CD14-positive monocyte (primary cell): Measurements from ENCODE around the gene KLHL40. TPM values are rescaled to one million over a fixed set of nuclear protein-coding genes. Genes with fewer than 3 reads are reported as not detected.

Experiments
- DNase-seq, 3 donors: peaks; one replicate each; pipeline ENCODE4 v3.0.0-alpha.2; 2011 to 2022
- H2AFZ ChIP-seq: 2 replicates; pipeline ENCODE4 v1.6.0; 2012; ENCODE audit warnings: mild to moderate bottlenecking, low read depth, low read length, inconsistent platforms; ENCODE audit not compliant: insufficient read depth, poor library complexity, severe bottlenecking
- H3K27ac ChIP-seq, 2 donors: 1 replicate in 1 of 2; 2 replicates in 1 of 2; pipeline ENCODE4 v1.5.1; 2012 to 2013; ENCODE audit warnings: low read length in 2 of 2, control low read depth in 1 of 2, inconsistent platforms in 1 of 2, low read depth in 1 of 2, mild to moderate bottlenecking in 1 of 2
- H3K27me3 ChIP-seq, 2 donors: one replicate each; pipeline versions ENCODE4 v1.6.0 to v1.6.1; 2011 to 2013; ENCODE audit warnings: low read length in 2 of 2; ENCODE audit not compliant: control insufficient read depth in 2 of 2, insufficient read depth in 2 of 2
- H3K36me3 ChIP-seq, 2 donors: replicated peaks in 1 of 2; 1 replicate in 1 of 2; 2 replicates in 1 of 2; pipeline versions ENCODE4 v1.5.1 to v1.6.1; 2012 to 2013; ENCODE audit warnings: low read length in 2 of 2, control low read depth in 1 of 2, inconsistent platforms in 1 of 2, mild to moderate bottlenecking in 1 of 2; ENCODE audit not compliant: insufficient read depth in 2 of 2, control insufficient read depth in 1 of 2
- H3K4me1 ChIP-seq, 2 donors: 1 replicate in 1 of 2; 2 replicates in 1 of 2; pipeline versions ENCODE4 v1.5.1 to v1.6.1; 2012 to 2013; ENCODE audit warnings: low read length in 2 of 2, control low read depth in 1 of 2, inconsistent platforms in 1 of 2, mild to moderate bottlenecking in 1 of 2, moderate library complexity in 1 of 2; ENCODE audit not compliant: insufficient read depth in 2 of 2, control insufficient read depth in 1 of 2
- H3K4me2 ChIP-seq: replicated peaks from 2 replicates; pipeline ENCODE3; 2012; ENCODE audit warnings: low read length, moderate library complexity, mild to moderate bottlenecking; ENCODE audit not compliant: poor library complexity, severe bottlenecking; ENCODE audit errors: extremely low read depth
- H3K4me3 ChIP-seq, 3 experiments: fragments of 200-600 bp in 1 of 3; sonication (generic) in 1 of 3; replicated peaks in 1 of 3; 1 replicate in 2 of 3; 2 replicates in 1 of 3; pipeline ENCODE4 v1.5.1; 2011 to 2013; ENCODE audit warnings: low read length in 3 of 3, mild to moderate bottlenecking in 3 of 3, control low read depth in 2 of 3, low read depth in 2 of 3, inconsistent platforms in 1 of 3, moderate library complexity in 1 of 3
- H3K79me2 ChIP-seq: 2 replicates; pipeline ENCODE4 v1.6.0; 2012; ENCODE audit warnings: mild to moderate bottlenecking, control low read depth, inconsistent platforms, low read length, moderate library complexity; ENCODE audit not compliant: insufficient read depth
- H3K9ac ChIP-seq: 2 replicates; pipeline ENCODE4 v1.6.0; 2017; ENCODE audit warnings: low read length, mild to moderate bottlenecking; ENCODE audit not compliant: insufficient read depth, poor library complexity, severe bottlenecking
- H3K9me3 ChIP-seq, 2 donors: replicated peaks in 1 of 2; 1 replicate in 1 of 2; 2 replicates in 1 of 2; pipeline versions ENCODE4 v1.5.1 to v1.6.1; 2012 to 2013; ENCODE audit warnings: low read length in 2 of 2, control low read depth in 1 of 2; ENCODE audit not compliant: control insufficient read depth in 1 of 2, insufficient read depth in 1 of 2
- H4K20me1 ChIP-seq: 2 replicates; pipeline ENCODE4 v1.6.0; 2012; ENCODE audit warnings: mild to moderate bottlenecking, low read length, control low read depth, moderate library complexity; ENCODE audit not compliant: insufficient read depth
- H3K27ac Mint-ChIP-seq, 7 donors: one replicate each; pipeline ENCODE4 v1.8.0; 2020; ENCODE audit warnings: mild to moderate bottlenecking in 7 of 7, mixed read lengths in 7 of 7, moderate library complexity in 6 of 7, inconsistent platforms in 2 of 7
- H3K27me3 Mint-ChIP-seq, 3 donors: one replicate each; pipeline ENCODE4 v1.8.0; 2021 to 2022; ENCODE audit warnings: low read depth in 3 of 3, mild to moderate bottlenecking in 3 of 3, mixed read lengths in 3 of 3, moderate library complexity in 3 of 3, inconsistent platforms in 1 of 3
- H3K36me3 Mint-ChIP-seq, 2 donors: one replicate each; pipeline ENCODE4 v1.8.0; 2020; ENCODE audit warnings: mixed read lengths in 2 of 2, inconsistent platforms in 1 of 2, mild to moderate bottlenecking in 1 of 2
- H3K4me1 Mint-ChIP-seq: one replicate; pipeline ENCODE4 v1.8.0; 2020; ENCODE audit warnings: mild to moderate bottlenecking, mixed read lengths
- H3K4me3 Mint-ChIP-seq, 2 donors: one replicate each; pipeline ENCODE4 v1.8.0; 2020; ENCODE audit warnings: mild to moderate bottlenecking in 2 of 2, mixed read lengths in 2 of 2, moderate library complexity in 1 of 2
- H3K9me3 Mint-ChIP-seq, 7 donors: one replicate each; pipeline ENCODE4 v1.8.0; 2020 to 2022; ENCODE audit warnings: mixed read lengths in 7 of 7, mild to moderate bottlenecking in 6 of 7, moderate library complexity in 6 of 7, inconsistent platforms in 2 of 7
- CTCF ChIP-seq: fragments of 200-600 bp; IDR thresholded peaks from one replicate; pipeline ENCODE4 v1.8.0; 2022; ENCODE audit warnings: antibody characterized with exemption, mild to moderate bottlenecking
- WGBS: methylation state at CpG from one replicate; pipeline ENCODE4 v1.1.5; 2013; ENCODE audit warnings: missing lambda C conversion rate; ENCODE audit not compliant: insufficient coverage; 5-methylcytosine and 5-hydroxymethylcytosine counted together
- intact Hi-C, 2 donors: fragments of 100-400 bp; cut with micrococcal nuclease; formaldehyde crosslinking; loops; one replicate each; pipeline versions ENCODE4 v1.15.0 to v1.15.1; 2023
- polyA plus RNA-seq, 3 donors: library from polyadenylated mRNA; depleted of rRNA in 1 of 3; unstranded in 2 of 3; stranded (reverse) in 1 of 3; fragments of 300-500 nt in 2 of 3; fragments of >200 nt in 1 of 3; fragmentation: Illumina TruSeq in 2 of 3; gene quantifications; 1 replicate in 2 of 3; 2 replicates in 1 of 3; pipeline ENCODE4 v1.2.3, GENCODE V29; 2012 to 2021

The KLHL40 gene
- polyA plus RNA-seq, 3 donors = not detected

GRCh38 chr3:42655980-42656679 lies 29.2 kb upstream of the KLHL40 start:
- 74% methylated on average over 5 of the region's 6 CpGs for WGBS
- H3K27ac Mint-ChIP-seq = peak overlapping the region in 2 of 7 donors; percentile 6 to 42
- peaks cover 13 to 31% of the 10 kb centered on the region in 2 donors for H3K36me3 Mint-ChIP-seq
- H3K4me1 Mint-ChIP-seq = peaks cover 58% of the 10 kb centered on the region
- intact Hi-C loops = loop anchor here in 1 of 2 donors (10.0 kb wide), 1 partner anchor 71 kb away; the partner anchor contains the start of gene SEC22C
- Histone ChIP-seq H3K4me2 (peak overlapping the region; percentile 80), H3K4me3 (peak overlapping the region in 1 of 3 experiments; percentile 92), H3K9ac (no peak overlapping the region), H3K79me2 (peaks cover 56% of the 10 kb centered on the region), H4K20me1 (peaks cover 49% of the 10 kb centered on the region), H2AFZ (no peak overlapping the region), H3K27ac (peak overlapping the region in 1 of 2 donors; percentile 63), H3K9me3 (no peaks in the 10 kb centered on the region), H3K4me1 (peaks cover 50 to 67% of the 10 kb centered on the region in 2 donors), H3K36me3 (peaks cover 5 to 23% of the 10 kb centered on the region in 2 donors), H3K27me3 (no peaks in the 10 kb centered on the region)
- peak overlapping the region in 1 of 2 donors; percentile 30 for H3K4me3 Mint-ChIP-seq
- H3K9me3 Mint-ChIP-seq = peaks cover 0 to 3% (median 0%) of the 10 kb centered on the region in 7 donors
- peak in 1 of 3 donors; percentile 38 for DNase-seq
- no peak for TF ChIP-seq CTCF
- H3K27me3 Mint-ChIP-seq = peaks cover 0 to 3% (median 1%) of the 10 kb centered on the region in 3 donors

GRCh38 chr3:42656680-42657610 lies 28.4 kb upstream of the KLHL40 start:
- H3K27ac Mint-ChIP-seq = peak overlapping the region in 3 of 7 donors; percentile 25 to 57 (median 37)
- intact Hi-C loops = loop anchor here in 1 of 2 donors (10.0 kb wide), 1 partner anchor 72 kb away; the partner anchor contains the start of gene SEC22C

More at GRCh38 chr3:42656680-42657610, 28.4 kb upstream of the KLHL40 start:
- DNase-seq = no peak
- Histone ChIP-seq H3K9me3 (no peaks in the 10 kb centered on the region), H3K79me2 (peaks cover 48% of the 10 kb centered on the region), H3K4me2 (no peak overlapping the region), H3K36me3 (peaks cover 8 to 26% of the 10 kb centered on the region in 2 donors), H3K9ac (peak overlapping the region; percentile 15), H4K20me1 (peaks cover 41% of the 10 kb centered on the region), H3K4me1 (peaks cover 42 to 59% of the 10 kb centered on the region in 2 donors), H3K27me3 (no peaks in the 10 kb centered on the region), H3K27ac (peak overlapping the region in 1 of 2 donors; percentile 9), H3K4me3 (no peak overlapping the region), H2AFZ (no peak overlapping the region)
- no peak for TF ChIP-seq CTCF
- 97% methylated on average over 7 of the region's 9 CpGs for WGBS
- Mint-ChIP-seq H3K4me1 (peaks cover 50% of the 10 kb centered on the region), H3K36me3 (peaks cover 15 to 32% of the 10 kb centered on the region in 2 donors), H3K9me3 (peaks cover 0 to 3% (median 0%) of the 10 kb centered on the region in 7 donors), H3K4me3 (no peak overlapping the region), H3K27me3 (peaks cover 0 to 3% (median 1%) of the 10 kb centered on the region in 3 donors)
